Stimulated activated CD4-positive, alpha-beta T cell treated with anti-CD3 and anti-CD28 coated beads, Interleukin-1b, Interleukin-23, amount 100 ng/mL, for 24 hours (primary cell): Measurements from ENCODE around the gene KDM4E.
"Not testable (repeated sequence)": the region's sequence is repeated elsewhere in the genome, so short reads cannot be mapped to it uniquely, and the experiment has no call there.

Experiments
- DNase-seq, 4 experiments: peaks; one replicate each; pipeline ENCODE4 v3.0.0-alpha.2; 2020; ENCODE audit warnings: low read depth in 4 of 4, low spot score in 1 of 4

Gene KDM4E

DNA sequence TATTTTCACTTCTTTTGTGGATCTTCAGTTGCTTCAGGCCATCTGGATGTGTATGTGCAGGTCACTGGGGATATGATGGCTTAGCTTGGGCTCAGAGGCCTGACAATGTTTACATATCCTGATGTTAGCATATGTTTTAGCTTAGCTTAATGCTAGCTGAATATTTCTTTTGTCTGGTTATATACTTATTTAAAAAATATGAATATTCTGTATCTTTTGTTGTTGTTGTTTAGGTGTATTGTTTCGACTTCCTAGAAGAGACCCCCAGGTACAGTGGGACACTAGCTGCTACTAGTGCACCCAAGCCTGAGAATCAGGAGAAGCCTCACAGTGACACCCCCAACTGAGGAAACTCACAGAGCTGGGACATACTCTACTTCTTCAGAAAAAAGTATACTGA, at the start of gene KDM4E:
Gene KDM4E (plus strand): TSS at position 301 of the 400 bp plus-strand sequence. CDS start 300 bp downstream, outside the sequence.
- DNase-seq = no peak

DNA sequence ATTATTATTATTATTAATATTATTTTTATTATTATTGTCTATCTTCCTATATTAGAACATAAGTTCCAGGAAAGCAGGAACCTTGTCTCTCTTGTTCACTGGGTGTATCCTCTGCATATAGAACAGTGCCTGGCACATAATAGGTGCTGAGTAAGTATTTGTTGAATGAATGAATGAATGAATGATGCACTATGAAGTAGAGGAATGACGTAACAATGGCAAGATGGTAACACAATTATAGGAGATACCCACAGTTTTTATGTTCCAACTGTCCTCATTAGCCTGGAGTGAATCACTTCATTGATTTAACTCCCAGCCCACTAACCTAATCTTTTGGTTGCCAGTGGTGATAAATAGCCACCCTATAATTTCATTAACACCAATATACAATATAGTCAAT, 49.5 kb upstream of the KDM4E start:
- no peak for DNase-seq

DNA sequence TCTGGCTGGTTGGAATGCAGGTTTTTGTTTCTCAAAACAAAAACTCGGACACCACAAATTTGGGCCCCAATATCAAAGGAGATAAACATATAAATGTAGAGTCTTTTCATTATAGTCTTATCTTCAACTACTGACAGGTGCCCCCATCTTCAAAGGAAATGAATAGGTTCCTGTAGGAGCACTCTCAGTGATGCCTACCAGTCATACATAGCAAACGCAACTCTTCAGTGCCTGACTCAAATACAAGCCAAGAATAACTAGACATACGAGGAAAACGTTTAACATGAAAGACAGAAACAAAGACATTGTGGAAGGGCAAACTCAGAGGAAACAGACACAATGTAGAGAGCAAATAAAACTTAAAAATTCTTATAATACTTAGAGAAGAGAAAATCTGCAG, 37.7 kb upstream of the KDM4E start:
- no peak for DNase-seq

DNA sequence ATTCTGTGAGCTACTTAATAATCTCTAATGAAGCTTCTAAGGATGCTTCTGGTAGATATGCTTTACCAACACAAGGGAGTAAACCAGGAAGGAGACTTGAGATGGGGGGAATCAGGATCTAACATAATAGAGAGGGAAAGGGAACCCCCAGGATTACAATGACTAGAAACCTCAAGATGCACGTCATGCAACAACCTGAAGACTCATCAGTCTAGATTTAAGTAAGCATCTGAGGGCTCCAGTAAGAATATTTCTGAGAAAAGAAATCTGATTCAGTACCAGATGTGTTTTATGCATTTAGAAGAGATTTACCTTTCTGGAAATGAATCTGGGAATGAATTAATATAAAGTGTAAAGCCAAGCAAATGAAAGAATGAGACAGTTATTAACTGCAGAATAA, 36.3 kb upstream of the KDM4E start:
- no peak for DNase-seq

DNA sequence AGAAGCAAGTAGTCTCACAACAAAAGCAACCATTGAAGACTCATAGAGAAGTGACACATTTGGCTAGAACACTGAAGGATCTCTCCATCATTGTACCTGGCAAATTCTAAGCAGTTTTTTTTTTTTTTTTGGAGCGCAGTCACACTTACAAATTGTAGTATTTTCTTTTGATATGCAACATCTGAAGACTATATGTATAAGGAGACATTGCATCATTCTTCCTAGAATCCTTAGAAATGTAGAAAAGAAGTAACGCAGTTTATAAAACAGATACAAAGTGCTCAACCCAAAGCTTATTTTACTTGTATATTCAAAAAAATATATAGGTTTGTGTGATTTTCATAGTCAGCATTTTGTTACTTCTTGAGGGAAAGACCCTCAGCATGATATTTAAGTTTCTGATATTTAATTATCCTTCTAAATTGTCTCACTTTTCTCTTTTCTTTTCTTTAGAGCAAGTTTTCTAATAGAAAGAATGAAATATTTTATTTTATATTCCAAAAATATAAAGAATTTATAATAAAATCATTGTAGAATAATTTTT, 31.6 kb upstream of the KDM4E start:
- DNase-seq = no peak

DNA sequence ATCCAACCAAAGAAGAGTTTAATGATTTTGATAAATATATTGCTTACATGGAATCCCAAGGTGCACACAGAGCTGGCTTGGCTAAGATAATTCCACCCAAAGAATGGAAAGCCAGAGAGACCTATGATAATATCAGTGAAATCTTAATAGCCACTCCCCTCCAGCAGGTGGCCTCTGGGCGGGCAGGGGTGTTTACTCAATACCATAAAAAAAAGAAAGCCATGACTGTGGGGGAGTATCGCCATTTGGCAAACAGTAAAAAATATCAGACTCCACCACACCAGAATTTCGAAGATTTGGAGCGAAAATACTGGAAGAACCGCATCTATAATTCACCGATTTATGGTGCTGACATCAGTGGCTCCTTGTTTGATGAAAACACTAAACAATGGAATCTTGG, 27.6 kb upstream of the KDM4E start:
- DNase-seq = no peak

DNA sequence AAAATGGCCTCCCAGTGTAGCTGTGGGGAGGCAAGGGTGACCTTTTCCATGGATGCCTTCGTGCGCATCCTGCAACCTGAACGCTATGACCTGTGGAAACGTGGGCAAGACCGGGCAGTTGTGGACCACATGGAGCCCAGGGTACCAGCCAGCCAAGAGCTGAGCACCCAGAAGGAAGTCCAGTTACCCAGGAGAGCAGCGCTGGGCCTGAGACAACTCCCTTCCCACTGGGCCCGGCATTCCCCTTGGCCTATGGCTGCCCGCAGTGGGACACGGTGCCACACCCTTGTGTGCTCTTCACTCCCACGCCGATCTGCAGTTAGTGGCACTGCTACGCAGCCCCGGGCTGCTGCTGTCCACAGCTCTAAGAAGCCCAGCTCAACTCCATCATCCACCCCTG, 26.8 kb upstream of the KDM4E start:
- no peak for DNase-seq

DNA sequence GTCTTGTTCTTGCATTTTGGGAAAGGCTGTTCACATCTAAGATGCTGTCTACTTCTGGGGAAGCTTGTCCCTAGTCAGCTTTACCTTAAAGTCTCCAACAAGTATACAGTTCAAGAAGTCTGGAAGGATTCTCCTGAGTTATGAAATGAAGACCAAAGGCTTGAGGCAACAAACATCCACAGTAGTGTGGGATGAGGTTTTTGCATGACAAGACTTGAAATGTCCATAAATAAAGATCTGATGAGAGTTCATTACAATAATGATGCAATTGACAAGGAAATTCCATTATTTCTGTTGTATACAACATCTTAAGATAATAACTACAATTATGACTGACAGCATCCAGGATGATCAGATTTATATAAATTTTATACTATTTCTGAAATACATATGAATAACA, 21.3 kb upstream of the KDM4E start:
- DNase-seq = no peak

DNA sequence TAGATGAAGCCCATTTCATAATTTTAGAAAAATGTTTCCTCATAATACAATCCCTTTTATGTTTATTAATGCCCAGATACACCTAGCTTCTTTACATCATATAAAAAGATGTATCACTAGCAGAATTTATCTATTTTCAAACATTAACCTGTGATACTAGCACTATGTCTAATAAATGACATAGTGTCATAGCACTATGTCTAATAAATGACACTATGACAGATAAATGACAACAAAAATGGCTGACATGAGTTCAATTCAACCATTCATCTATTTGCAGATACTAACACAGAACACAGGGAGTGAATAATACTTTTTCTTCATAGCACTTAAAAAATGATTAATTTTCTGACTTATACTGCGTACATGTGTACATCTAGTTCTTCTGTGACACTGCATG, 19.4 kb upstream of the KDM4E start:
- DNase-seq = no peak

DNA sequence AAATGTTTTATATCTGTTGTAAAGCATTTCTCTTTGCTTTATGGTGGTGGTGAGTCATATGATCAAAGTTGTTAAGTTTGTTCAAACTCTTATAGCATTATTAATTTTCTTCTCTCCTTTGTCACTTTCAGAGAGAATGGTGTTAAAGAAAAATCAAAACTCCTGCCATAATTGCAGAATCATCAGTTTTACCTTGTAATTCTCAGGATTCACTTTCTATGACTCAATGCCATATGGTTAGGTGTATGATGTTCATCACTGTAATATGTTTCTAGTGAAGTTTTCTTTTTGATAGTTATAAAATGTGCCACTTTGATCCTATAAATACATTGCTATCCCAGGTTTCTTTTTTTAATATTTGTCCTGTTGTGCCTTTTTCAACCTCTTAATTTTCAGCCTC, 13.7 kb upstream of the KDM4E start:
- no peak for DNase-seq

DNA sequence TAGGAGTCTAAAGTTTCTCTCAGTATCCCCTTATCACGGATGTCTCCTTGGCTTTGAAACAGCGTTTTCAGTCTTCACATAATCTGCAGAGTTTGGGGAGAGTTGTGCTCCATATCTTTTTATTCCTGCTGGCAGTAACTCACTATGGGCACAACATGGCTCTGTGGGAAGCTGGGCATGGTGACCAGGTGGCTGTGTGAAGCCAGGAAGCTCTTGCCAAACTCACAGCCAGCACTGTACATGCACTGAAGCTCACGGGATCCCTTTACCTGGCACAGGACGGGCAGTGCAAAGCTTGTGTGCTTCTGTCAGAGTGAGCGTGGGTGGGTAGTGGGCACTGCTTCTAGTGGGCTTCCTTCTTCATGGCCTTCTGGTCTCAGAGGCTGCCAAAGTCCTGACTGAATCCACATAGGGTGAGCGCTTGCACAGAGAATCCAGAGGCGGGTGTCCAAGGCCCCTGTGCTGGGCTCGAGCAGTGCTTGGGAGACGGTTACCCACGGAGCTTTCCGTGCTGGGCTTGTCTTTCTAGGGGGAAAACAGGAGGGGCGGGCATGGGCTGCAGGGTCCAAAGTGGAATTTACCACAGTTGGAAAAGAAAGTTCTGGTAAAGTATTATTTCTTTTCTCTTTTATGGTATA, 10.8 kb upstream of the KDM4E start:
- no peak for DNase-seq

DNA sequence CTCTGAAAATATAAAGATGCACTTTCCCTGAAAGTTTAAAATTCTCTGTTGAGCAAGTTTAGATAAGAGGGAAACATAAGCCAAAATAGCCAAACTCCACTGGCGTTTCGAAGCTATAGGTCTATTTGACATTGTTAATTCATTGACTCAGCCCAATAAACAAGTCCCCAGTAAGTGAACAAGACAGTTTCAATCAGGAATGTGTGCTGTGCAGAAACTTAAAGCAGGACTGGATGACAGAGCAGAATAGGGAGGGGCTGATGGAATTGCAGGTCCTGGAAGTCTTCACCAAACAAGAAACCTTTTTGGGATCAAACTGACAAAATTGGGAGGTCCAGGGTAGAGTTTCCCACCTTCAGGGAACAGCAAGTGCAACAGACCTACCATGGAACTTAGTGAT, 8.9 kb upstream of the KDM4E start:
- DNase-seq = no peak

DNA sequence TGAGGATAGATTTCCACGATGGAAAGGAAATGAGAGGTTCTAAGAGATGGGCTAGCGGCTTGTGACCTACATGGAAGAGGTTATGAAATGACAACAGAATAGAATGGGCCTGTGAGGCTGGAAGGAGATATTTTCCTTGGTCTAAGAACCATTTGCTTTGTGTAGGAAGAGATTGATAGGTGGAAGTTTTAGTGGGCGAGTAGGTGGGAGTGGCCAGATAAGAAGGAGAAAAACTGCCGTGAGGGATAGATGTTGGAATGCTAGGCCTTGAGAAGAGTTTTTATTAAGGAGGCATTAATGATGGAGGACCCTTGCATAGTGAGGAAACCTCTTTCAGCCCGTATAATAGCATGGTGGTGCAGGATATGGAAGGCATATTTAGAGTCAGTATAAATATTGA, 3.6 kb upstream of the KDM4E start:
- not testable (repeated sequence) for DNase-seq

DNA sequence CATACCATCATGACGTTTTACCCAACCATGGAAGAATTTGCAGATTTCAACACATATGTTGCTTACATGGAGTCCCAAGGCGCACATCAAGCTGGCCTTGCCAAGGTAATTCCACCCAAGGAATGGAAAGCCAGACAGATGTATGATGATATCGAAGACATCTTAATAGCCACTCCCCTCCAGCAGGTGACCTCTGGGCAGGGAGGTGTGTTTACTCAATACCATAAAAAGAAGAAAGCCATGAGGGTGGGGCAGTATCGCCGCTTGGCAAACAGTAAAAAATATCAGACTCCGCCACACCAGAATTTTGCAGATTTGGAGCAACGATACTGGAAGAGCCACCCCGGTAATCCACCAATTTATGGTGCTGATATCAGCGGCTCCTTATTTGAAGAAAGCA, 536 bp downstream of the KDM4E start:
- DNase-seq = not testable (repeated sequence)

DNA sequence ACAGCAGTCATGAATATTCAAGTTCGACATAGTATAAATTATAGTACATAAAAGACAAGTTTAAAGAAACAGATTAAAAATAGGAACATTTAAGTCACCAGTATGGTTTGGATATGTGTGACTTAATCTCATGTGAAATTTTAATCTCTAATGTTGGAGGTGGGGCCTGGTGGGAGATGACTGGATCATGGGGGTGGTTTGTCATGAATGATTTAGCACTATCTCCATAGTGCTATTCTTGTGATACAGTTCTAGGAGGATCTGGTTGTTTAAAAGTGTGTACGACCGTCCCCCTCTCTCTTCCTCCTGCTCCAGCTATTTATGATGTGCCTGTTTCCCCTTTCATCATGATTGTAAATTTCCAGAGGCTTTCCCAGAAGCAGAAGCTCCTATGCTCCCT, 3.3 kb downstream of the KDM4E start:
- no peak for DNase-seq

DNA sequence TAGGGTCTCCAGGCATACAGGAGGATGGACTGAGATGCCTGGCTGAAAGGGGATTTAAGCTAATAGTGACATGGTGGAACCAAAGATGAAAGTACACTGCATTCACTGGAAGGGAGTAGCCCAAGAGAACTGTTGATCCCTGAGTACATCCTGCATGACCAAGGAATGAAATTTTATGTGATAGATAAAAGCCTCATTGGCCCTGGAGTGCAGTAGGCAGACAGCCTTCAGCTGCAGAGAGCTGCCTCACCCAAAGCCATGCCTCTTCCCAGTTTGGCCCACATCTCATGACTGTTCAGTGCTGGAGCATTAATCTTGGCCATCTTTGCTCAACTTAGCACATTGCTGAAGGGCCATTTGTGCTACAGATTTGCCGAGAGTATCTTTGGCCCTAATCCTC, 8.0 kb downstream of the KDM4E start:
- no peak for DNase-seq

DNA sequence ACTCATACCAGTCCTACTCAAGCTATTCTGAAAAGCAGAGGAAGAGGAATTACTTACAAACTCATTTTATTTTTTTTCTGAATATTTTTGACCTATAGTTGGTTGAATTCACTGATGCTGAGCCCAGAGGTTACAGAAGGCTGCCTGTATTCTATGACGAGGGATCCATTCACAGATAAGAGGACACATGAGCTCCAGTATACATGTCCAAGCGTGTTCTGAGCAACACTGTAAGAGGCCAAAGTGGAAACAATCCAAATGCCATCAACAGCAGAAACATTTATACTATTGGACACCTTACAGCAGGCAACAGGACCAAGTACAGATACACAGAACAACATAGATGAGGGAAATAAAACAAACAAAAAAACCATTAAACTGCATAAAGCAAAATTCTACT, 10.3 kb downstream of the KDM4E start:
- no peak for DNase-seq

DNA sequence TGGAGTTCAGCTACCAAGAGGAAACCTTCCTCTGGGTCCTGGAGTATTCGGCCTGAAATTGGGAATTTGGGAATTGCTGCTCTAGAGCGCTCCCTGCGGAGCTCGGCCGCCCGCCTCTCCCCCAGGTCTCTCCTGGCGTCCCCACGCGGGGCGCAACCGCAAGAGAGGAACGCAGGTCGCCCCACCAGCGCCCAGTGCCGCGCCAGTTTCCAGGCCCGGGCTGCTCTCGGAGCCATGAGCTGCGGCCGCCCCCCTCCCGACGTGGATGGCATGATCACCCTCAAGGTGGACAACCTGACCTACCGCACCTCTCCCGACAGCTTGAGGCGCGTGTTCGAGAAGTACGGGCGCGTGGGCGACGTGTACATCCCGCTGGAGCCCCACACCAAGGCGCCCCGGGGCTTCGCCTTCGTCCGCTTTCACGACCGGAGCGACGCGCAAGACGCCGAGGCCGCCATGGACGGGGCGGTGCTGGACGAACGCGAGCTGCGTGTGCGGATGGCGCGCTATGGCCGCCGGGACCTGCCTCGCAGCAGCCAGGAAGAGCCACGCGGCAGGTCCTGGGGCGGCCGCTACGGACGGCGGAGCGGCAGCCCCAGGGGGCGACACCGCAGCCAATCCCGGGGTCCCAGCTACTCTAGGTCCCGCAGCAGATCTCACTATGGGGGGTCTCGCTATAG, 12.4 kb downstream of the KDM4E start:
- not testable (repeated sequence) for DNase-seq

DNA sequence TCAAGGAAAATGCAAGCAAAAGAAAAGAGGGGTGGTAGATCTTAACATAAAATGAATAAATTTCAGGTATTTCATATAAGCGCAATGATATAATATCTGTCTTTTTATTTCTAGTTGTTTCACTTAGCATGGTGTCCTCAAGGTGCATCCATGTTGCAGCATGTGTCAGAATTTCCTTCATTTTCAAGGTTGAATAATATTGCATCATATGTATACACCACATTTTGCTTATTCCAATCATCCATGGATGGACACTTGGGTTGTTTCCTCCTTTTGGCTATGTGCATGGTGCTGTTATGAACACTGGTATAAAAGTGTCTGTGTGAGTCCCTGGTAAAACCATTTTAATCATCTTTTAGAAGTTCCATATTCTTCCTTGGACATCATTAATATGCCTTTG, 17.2 kb downstream of the KDM4E start:
- DNase-seq = no peak

DNA sequence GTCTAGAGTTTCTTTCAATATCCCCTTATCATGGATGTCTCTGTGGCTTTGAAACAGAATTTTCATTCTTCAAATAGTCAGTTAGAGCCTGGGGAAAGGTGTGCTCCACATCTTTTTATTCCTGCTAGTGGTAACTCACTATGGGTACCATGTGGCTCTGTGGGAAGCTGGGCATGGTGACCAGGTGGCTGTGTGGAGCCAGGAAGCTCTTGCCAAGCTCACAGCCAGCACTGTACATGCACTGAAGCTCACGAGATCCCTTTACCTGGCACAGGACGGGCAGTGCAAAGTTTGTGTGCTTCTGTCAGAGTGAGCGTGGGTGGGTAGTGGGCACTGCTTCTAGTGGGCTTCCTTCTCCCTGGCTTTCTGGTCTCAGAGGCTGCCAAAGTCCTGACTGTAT, 17.8 kb downstream of the KDM4E start:
- no peak for DNase-seq

DNA sequence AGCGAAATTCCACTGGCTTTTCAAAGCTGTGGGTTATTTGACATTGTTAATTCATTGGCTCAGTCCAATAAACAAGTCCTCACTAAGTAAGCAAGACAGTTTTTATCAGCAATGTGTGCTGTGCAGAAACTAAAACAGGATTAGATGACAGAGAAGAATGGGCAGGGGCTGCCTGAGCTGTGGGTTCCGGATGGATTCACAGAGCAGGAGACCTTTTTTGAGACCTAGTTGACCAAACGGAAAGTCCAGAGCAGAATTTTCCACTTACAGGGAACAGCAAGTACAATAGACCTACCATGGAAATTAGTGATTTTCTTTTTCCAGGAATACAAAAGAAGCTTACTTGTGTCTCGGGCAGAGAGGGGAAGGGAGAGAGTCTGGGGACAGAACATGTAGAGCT, 19.0 kb downstream of the KDM4E start:
- no peak for DNase-seq

DNA sequence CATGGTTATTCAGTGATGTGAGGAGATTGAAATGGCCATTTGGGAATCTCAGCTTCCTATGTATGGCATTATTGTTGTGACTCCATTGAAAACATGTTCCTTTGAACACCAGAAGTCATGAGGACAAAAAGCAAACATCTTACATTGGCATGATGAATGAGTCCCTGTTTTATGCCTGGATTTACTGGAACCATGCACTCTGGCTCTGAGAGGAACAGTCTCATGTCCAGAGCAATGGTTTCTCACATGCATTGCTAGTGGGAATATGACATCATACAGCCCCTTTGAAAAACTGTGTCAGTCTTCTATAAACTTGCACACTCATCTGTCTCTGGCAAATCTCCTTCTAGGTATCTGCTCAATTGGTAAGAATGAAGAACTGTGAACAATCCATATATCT, 20.8 kb downstream of the KDM4E start:
- no peak for DNase-seq

DNA sequence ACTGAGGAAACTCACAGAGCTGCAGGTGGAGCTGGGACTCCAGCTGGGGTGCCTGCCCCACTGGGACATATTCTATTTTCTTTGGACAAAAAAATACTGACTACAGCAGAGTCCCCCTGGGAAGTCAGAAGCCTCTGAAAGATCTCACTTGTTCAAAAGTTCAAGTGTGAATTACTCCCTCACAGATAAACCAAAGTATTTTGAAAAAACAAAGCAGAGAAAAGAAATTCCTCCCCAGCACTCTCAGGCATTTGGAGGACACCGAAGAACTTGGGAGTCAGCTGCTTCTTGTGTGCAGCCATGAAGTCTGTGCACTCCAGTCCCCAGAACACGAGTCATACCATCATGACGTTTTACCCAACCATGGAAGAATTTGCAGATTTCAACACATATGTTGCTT, 24.1 kb downstream of the KDM4E start, which contains the start of gene KDM4F:
Gene KDM4F (plus strand): TSS at position 301 of the 400 bp plus-strand sequence.
- DNase-seq = not testable (repeated sequence)
